GM18873 (cell line): ENCODE measurements around the gene NOXRED1.
"Not testable (repeated sequence)": the region's sequence is repeated elsewhere in the genome, so short reads cannot be mapped to it uniquely, and the experiment has no call there.

Experiments
- ATAC-seq: cut with Tn5 transposase; IDR thresholded peaks from one replicate; pipeline ENCODE4 v1.9.1; 2021; ENCODE audit warnings: mild to moderate bottlenecking, moderate library complexity, moderate number of reproducible peaks; ENCODE audit not compliant: unreplicated experiment, low FRiP score

Gene NOXRED1, protein sequence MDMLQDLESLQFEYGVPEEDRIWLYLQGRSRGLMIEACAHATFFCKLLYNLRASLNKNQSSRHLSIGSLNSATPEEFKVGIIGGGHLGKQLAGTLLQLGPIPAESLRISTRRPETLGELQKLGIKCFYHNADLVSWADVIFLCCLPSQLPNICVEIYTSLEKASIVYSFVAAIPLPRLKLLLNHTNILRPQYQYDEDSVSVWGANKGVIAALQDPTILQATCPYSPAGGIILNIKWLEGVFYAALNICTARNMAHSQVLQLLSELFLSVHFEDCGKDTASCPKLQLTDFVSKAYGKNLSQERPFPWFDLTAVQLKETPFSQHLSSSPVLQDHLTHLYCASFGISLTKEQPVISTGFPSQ

DNA sequence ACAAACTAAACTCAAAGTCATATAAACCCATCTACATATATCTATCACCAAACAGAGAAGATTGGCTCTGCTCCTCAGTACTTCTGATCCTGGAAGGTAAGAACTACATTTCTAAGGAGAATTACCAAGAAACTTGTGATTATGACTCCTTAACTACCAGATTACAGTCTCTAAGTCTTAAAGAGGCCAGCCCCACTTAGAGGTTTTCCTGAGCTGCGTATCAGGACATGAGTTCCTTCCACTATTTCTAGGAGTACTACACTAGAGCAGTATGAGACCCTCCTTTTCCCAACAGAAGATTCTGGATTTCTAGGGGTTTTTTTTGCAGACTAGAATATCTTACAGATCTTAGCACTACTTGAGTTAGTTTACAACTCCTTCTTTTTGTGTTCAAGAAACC, at the start of gene NOXRED1:
Gene NOXRED1, minus strand, starts transcription at position 101 of the 400 bp plus-strand sequence. CDS start 634 bp downstream, outside the sequence.
- no peak for ATAC-seq

DNA sequence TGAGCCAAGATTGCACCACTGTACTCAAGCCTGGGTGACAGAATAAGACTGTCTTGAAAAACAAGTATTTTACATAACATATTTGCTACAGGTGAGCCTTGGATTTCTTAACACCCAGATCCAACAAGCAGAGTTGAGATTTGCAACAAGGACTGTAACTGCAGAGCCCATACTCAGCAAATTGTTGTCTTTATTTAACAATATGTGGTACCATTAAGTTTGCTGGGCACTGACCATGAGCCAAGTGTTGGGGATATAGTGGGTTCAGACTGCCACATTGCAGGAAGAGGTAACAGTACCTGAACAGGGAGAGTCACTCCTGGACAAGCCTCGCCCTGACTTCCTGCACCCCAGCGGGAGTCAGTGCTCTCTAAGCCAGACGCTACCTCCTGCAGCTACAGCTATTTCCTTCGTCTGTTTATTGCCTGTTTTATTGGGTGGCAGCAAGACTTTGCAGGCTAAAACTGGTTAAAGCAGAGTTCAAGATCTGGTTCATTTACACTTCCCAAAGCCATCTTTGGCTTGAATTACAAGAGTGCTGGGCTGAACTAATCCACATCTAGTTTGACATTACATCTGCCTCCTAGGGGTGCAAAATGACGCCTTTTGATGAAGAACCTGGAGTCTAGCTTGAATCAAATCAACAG, 47.0 kb upstream of the NOXRED1 start:
- ATAC-seq = no peak

DNA sequence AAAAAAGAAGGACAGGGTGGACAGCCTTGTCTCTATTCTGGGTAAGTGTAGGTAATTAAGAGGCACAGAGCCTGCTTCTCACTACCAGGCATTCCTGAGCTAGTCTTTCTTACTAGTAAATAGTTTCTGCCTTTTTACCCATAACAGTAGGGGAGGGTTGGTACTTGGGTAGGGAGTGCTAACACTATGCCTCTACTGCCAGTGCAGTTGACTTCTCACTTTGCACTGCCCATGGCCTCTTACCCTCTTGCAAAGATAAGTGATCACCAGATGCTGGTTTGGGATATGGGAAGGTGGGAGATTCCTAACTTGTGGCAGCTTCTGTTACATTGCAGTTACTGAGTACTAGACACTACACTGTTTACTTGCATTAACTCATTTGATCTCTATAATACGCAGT, 46.2 kb upstream of the NOXRED1 start:
- ATAC-seq = no peak

DNA sequence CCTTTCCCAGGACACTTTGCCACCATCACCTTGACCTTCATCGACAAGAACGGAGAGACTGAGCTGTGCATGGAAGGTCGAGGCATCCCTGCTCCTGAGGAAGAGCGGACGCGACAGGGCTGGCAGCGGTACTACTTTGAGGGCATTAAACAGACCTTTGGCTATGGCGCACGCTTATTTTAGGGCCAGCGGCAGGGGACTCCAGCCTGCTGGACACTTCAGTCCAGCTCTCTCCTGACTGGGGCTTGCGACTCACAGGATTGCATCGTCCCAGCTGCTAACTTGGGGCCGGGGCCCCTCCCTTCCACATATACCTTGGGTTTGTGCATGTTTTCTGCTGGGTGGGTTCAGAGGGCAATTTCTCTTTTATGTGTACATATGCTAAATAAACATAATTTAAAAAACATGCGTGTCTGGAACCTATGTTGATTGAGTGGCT, 45.8 kb upstream of the NOXRED1 start:
- ATAC-seq = no peak

DNA sequence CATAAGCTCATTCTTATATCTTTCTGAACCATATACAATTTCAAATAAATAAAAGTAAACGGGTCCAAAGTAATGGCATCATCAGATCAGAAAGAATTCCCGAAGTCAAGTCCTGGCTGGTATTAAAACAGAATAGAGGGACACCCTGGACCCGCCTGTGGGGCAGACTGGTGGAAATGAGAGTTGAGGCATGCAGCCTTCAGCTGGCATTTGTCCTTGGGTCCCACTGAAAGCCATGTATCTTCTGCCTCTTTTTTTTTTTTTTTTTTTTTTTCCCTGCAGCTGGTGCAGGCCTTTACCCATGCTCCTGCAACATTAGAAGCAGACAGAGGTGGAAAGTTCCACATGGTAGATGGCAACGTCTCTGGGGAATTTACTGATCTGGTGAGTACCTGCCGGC, 44.5 kb upstream of the NOXRED1 start:
- ATAC-seq = no peak

DNA sequence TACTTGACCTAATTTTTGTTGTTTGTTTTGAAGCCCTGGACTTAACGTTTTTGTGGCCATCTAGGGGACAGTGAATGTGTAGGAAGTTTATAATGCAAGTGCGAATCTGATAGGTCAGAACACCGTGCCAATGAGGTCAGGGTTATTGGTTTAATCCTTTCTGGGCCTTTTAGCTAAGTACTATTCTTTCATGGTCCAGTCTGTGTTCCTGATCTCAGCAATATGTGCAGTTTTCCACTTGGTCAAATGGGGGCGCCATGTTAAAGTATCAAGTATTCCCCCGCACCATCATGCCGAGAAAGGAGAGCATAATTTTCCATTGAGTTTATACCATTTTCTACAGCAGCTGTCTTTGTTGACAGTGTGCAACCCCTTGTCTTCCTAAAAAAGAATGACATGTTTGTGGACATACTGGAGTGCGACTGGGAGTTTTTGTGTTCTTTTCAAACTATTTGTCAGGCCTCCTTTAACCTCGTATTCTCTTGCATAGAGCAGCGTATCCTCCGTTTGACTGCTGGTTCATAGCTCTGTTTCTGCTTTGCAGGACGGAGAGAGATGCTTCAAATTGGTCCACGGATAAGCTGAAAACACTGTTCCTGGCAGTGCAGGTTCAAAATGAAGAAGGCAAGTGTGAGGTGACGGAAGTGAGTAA, 35.9 kb upstream of the NOXRED1 start:
- ATAC-seq = no peak

DNA sequence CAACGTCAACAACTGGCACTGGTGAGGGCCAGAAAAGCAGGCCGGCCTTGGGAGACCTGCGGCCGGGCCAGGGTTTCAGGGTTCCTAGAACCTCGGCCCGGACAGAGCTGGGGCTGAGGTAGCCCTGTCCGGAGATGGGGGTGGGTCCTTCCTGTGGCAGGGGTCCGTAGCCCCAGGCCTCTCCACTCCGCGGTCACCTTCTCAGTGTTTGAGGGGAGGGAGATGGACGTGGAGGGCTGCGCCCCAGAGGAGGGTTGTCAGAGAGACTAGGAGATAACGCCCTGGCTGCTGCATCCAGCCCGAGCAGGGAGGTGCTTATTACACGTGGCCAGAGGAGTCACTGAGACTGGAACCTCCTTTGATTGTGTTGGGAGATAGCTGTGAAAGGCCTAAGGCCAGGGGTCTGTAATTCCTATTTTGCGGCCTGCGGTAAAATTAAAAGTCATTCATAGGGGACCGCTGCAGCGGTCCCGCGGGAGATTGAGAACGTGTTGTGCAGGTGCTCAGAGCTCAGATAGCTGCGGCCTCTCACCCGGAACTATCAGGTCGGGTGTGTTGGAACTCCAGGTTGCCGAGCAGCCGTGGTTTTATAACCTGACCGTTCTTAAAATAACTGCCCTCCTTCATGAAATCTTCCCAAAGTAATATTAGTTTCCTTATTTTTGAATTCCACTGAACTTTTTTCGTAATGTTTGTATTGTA, 35.1 kb upstream of the NOXRED1 start:
- ATAC-seq = peak; percentile 22

DNA sequence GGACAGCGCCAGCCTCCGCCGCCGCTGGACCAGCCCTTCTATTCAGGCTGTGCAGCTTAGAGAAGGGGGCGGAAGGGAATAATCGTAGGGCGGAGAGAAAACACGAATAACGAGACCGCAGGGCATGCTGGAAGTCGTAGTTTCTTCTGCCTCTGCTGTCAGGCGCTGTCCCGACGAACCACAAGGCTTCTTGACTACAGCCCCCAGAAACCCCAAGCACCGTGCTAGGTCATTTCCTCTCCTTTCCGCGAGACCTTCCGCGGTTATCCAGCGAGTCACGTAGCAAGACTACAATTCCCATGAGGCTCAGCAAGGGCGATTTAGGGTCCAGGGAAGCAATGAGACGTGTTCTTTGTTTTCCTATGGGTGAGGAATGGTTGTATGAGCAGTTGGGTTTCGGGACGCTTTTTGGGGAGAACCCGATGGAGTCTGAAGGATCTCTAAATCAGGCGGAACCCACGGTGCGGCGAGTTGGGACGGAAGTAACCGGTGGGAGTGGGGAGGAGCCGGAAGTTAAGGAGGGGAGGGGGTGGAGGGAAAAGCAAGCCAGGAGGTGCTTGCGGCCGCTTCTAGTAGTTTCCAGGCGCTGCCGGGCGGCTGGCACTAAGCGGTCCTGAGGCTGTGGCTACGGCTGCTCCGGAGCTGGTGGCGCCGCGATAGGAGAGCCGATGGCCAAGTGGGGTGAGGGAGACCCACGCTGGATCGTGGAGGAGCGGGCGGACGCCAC, 34.4 kb upstream of the NOXRED1 start, which contains the start of the genes AHSA1 and VIPAS39:
Gene AHSA1, plus strand, starts transcription at position 572 of the 727 bp plus-strand sequence. Its CDS starts 97 bp downstream, at position 669.
Gene VIPAS39, minus strand, starts transcription at position 80 of the 727 bp plus-strand sequence. CDS start 3,499 bp downstream, outside the sequence.
- ATAC-seq = peak; percentile 84

DNA sequence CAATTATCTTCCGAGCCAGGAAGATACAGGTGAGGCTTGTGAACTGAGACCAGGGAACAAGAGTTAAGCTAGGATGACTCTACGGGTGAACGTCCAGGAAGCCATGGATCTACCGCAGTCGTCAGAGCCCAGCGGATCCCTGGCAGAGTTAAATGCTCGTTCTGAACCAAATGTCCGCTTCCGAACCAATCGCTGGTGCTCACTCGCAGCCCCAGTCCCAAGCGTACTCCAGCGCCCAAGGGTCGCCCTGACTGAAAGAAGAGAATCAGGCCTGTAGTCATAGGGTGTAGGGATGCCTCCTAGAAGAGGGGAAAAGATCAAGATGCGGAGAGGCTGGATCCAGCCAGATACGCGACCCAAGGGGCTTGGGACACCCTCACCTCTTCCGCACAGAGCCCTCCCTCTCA, 33.8 kb upstream of the NOXRED1 start:
- no peak for ATAC-seq

DNA sequence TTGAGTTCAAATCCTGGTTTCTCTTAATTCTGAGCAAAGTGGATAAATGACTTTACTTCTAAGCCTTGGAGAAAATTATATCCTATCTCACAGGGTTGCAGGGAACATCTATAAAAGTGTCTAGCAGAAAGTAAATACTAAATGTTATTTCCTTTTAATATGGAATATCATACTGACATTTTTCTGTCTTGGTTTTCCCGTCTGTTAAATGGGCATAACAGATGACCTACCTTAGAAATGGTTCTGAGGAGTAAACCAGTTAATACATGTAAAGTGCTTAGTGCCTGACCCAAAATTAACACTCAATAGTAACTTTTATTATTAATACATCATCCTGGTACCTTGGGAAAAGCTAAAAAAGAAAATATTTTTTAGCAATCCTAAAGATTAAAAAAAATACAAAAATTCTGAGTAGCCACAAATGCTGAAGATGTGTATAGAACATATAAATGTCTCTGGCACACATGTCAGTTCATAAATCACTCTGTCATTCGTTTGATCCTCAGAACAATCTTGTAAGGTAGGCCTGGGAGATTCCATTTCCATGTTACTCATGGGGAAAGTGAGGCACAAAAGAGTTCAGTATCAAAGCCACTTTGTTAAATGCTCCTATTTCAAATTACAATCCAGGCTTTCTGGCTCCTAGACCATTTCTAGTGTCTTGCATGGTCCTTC, 32.8 kb upstream of the NOXRED1 start:
- ATAC-seq = no peak

DNA sequence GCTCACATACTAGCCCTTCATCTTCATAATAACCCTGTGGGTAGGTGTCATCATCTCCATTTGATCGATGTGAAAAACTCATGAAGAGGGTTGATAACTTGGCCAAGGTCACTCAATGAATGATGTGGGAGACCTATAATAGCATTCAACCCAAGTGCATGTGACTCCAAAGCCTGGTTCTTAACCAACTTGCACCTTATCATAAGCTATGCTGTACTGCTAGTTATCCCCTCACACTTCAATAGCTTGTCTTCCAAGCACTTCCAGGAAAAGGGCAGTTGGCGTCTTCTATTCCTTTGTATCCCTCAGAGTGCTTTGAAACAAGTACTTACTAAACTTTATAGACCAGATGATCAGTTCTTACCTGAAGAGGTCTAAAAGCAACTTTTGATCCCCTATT, 18.9 kb upstream of the NOXRED1 start:
- no peak for ATAC-seq

DNA sequence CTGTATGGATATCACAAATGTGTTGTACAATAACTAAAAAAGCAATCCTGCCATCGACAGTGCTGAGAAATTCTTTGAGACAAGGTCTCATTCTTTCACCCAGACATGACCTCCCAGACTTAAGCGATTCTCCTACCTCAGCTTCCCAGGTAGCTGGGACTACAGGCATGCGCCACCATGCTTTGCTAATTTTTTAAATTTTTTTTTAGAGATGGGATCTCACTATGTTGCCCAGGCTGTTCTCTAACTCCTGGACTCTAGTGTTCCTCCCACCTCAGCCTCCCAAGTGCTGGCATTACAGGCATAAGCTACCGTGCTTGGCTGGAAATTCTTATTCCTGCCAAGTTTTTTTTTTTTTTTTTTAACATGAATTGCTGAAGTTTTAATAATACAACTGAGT, 16.5 kb upstream of the NOXRED1 start:
- ATAC-seq = no peak

DNA sequence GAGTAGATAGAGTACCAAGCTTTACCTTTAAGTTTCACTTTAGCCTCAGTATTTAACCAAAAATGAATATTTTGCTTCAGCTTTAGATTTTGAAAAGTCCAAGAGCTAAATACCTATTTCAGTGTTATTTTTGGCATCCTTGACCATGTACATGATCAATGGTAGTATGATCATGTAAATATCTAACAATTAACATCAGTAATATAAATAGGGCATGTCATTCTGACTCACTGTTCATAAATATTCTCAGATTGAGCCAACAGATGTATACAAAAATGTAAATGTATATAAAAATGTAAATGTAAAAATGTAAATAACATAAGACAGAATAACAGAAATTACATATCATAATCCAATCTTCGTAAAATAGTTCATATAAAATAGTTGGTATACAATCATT, 15.3 kb upstream of the NOXRED1 start:
- ATAC-seq = no peak

DNA sequence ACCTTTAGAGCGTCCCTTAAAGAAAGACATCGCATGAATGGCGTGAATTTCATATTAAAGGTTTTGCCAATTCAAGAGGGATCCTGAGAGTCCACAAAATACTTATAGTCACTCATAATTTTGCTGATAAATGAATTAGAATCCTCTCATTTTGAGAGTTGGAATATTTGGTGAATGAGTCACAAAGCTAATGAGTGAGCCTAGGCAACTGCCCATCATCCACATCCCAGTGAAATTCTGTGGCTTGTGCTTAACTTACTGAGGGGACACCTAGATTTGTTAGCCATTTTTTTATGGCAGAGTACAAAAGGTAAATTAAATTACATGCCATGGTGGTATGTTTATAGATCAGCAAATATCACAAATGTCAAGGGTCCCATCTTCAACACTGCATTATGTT, 12.7 kb upstream of the NOXRED1 start:
- no peak for ATAC-seq

DNA sequence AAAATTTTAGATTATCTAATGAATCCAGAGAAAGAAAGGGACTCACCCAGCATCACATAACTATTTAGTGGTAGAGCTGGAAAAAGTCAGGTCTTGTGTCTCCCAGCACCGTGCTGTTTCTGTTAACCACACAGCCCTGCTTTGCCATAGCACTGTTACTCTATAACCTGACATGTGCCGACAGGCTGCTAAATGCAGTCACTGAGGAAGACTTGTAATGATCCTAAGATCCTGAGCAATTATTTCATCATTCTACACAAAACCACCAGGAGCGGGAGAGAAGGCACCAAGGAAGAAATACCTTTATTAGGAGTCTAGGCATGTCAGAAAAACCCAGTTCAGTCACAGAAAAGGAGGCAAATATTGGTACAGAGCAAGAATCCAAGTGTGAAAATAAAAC, 3.1 kb upstream of the NOXRED1 start:
- no peak for ATAC-seq

DNA sequence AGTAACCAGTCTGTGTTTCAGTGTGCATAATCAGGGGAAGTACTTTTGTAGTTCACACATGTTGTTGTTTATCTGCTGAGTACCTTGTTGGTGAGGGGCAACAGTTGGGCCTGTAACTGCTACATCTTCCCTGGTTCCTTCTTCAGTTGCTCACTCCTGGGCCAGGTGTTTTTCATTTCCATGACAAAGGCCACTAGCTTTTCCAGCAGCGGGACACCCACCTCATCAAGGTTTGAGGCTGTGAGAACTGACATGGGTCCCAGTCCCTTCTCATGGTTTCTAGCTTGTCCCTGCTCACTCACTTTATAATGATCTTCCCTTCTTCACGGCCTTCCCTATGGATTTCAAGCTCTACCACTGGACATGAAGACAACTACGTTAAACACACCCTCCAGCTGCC, 1.5 kb upstream of the NOXRED1 start:
- no peak for ATAC-seq

DNA sequence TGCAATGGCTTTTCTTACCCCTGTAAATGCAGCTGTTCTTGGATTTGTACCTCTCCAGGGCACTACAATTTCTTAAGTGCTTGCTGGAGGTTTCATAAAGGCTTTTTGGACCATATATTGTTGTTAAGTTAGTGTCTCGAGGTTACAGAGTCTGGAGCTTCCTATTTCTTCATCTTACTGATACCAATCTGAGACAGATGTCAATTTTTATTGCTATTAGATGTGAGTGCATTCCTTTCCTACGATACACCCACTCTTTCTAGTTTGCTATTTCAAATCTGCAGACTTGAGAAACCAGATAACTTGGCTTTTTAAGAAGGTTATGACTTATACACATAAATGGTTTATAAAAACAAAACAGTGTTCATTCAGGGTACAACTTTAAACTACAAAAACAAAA, 2.1 kb downstream of the NOXRED1 start:
- no peak for ATAC-seq

DNA sequence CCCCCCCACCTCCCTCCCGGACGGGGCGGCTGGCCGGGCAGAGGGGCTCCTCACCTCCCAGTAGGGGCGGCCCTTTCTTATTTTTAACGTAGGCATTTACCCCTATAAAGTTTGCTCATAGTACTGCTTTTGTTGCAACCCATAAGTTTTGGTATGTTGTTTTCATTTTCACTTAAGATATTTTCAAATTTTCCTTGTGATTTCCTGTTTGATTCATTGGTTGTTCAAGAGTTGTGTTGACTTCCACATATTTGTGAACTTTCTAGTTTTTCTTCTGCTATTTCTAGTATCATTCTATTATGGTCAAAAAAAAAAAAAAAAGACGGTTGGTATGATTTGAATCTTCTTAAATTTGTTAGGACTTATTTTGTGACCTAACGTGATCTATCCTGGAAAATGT, 6.5 kb downstream of the NOXRED1 start:
- no peak for ATAC-seq

DNA sequence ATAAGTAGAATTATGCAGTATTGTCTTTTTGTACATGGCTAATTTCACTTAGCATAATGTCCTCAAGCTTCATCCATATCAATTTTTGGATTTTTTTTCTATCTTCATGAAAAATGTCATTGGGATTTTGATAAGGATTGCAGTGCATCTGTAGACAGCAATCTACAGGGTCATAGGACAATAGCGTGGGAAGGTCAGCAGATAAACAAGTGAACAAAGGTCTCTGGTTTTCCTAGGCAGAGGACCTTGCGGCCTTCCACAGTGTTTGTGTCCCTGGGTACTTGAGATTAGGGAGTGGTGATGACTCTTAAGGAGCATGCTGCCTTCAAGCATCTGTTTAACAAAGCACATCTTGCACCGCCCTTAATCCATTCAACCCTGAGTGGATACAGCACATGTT, 7.2 kb downstream of the NOXRED1 start:
- ATAC-seq = not testable (repeated sequence)
